Measurements from ENCODE around the gene DAAM2. TPM values are rescaled to one million over a fixed set of nuclear protein-coding genes. Genes with fewer than 3 reads are reported as not detected.

DAAM2 gene
- total RNA-seq, 6 donors from 2014 or later: 21.0 to 81.7 (median 31.9) TPM

DNA sequence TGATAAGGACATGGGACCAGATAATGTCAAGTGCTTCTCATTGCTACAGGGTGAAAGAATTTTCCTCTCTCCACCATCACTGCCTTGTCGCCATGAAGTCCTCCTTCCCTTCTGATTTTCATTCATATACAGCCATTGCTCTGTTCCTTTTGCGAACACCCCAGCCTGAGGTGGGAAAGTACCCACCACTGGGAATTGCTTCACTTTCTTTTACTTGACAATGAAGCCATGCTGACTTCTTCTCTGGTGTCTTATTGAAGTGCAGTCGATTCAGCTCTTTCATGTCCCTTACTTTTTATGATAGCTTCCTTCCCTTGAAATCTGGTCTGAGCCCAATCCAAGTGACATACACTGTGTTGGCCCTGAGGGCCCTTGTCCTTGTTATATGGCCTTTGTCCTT lies 16.2 kb downstream of the DAAM2 start:
- 81 to 83% methylated on average over 3 of the region's 3 CpGs for WGBS, 2 donors
- Histone ChIP-seq H3K4me3 (no peak overlapping the region), H3K4me1 (peaks cover 4 to 34% (median 18%) of the 10 kb centered on the region in 4 donors), H3K27ac (no peak overlapping the region), H3K27me3 (no peaks in the 10 kb centered on the region), H3K9me3 (no peaks in the 10 kb centered on the region), H3K36me3 (no peaks in the 10 kb centered on the region)
- TF ChIP-seq, protein P1, sequence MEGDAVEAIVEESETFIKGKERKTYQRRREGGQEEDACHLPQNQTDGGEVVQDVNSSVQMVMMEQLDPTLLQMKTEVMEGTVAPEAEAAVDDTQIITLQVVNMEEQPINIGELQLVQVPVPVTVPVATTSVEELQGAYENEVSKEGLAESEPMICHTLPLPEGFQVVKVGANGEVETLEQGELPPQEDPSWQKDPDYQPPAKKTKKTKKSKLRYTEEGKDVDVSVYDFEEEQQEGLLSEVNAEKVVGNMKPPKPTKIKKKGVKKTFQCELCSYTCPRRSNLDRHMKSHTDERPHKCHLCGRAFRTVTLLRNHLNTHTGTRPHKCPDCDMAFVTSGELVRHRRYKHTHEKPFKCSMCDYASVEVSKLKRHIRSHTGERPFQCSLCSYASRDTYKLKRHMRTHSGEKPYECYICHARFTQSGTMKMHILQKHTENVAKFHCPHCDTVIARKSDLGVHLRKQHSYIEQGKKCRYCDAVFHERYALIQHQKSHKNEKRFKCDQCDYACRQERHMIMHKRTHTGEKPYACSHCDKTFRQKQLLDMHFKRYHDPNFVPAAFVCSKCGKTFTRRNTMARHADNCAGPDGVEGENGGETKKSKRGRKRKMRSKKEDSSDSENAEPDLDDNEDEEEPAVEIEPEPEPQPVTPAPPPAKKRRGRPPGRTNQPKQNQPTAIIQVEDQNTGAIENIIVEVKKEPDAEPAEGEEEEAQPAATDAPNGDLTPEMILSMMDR (IDR thresholded peaks at IDR 0.05): no peak
- no peak for TF ChIP-seq POLR2AphosphoS5 (IDR thresholded peaks at IDR 0.05)
- no peak for TF ChIP-seq POLR2A (IDR thresholded peaks at IDR 0.05)
- TF ChIP-seq EP300 (IDR thresholded peaks at IDR 0.05): no peak
- DNase-seq (no peak), ATAC-seq (ENCODE audit: low FRiP score in 2 of 2) (no peak)

DNA sequence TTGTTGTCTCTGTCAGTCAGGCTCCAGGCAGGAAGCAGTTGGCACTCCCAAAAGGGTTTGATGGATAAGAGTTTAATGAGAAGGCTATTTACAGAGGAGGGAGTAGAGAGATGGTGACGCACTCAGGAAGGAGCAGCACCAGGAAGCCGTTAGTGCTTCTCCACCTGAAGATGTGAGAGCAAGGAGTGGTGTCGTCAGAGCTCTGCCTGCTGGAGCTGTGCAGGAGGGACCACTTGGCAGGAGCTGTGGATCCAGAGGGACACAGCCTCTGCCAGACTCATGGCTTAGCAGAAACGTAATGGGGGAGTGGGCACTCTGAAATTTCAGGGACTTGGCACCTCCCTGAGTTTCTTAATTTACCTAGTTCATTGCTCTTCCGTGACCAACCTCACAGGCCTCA lies 16.8 kb downstream of the DAAM2 start:
- no peaks in the 10 kb centered on the region for H3K36me3 ChIP-seq
- ATAC-seq (ENCODE audit: low FRiP score in 2 of 2) (peak in 1 of 2 donors; percentile 73), DNase-seq (peak in 1 of 2 donors; percentile 70)
- H3K27ac ChIP-seq: no peak overlapping the region
- H3K4me1 ChIP-seq: peaks cover 9 to 36% (median 24%) of the 10 kb centered on the region in 4 donors
- no peak for TF ChIP-seq POLR2AphosphoS5 (IDR thresholded peaks at IDR 0.05)
- TF ChIP-seq POLR2A (IDR thresholded peaks at IDR 0.05): no peak
- TF ChIP-seq EP300 (IDR thresholded peaks at IDR 0.05): no peak
- TF ChIP-seq, protein P1 (IDR thresholded peaks at IDR 0.05): no peak
- H3K4me3 ChIP-seq: no peak overlapping the region
- WGBS, 2 donors: 27 to 49% methylated on average over 5 of the region's 5 CpGs
- H3K27me3 ChIP-seq: no peaks in the 10 kb centered on the region
- no peaks in the 10 kb centered on the region for H3K9me3 ChIP-seq

DNA sequence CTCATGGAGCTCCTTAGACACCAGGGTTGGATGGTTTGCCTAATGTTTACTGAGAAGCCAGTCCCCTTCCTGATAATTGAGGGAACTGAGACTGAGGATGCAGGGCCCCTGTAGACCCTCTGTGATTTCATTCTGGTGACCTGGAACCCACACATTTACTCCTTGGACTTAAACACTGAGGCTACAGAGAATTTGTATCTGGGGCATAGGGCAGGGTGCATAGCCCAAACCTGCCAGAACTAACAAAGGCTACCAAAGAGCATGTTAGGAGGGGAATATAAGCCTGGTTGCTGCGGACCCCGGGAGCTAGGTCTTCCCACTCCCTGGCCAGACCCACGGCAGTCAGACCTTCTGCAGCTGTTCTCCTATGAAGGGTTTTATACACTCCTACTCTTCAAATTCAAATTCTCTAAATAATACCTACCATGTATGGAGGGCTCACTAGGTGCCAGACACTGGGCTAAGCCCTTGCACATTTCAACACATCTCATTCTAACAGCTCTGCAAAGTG lies 19.7 kb downstream of the DAAM2 start:
- no peaks in the 10 kb centered on the region for H3K9me3 ChIP-seq
- ATAC-seq (ENCODE audit: low FRiP score in 2 of 2) (no peak), DNase-seq (no peak)
- H3K27ac ChIP-seq: peak overlapping the region in 2 of 4 donors; percentile 43 to 69
- H3K36me3 ChIP-seq: no peaks in the 10 kb centered on the region
- 80 to 81% methylated on average over 1 to 3 of the region's 3 CpGs for WGBS, 2 donors
- H3K27me3 ChIP-seq: no peaks in the 10 kb centered on the region
- peaks cover 9 to 29% (median 21%) of the 10 kb centered on the region in 4 donors for H3K4me1 ChIP-seq
- no peak overlapping the region for H3K4me3 ChIP-seq
- TF ChIP-seq POLR2AphosphoS5 (IDR thresholded peaks at IDR 0.05) (no peak), EP300 (IDR thresholded peaks at IDR 0.05) (no peak), POLR2A (IDR thresholded peaks at IDR 0.05) (no peak)
- TF ChIP-seq, protein P1 (IDR thresholded peaks at IDR 0.05): no peak

DNA sequence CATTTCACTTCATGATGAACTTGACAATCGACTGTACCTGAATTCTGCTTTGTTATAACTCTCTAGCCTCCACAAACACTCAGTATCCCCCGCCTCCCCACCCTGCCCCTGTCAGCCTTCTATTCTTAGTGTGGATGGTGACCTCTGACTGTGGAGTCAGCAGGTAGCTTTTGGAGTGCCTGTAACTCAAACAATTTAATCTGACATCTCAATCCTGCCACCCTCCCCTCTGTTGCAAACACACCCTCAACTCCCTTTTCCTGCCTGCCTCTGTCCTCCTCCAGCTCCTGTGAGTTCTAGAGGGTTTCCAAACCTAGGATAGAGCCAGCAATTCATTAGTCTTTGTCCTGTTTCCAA lies 20.3 kb downstream of the DAAM2 start:
- Histone ChIP-seq H3K36me3 (no peaks in the 10 kb centered on the region), H3K4me1 (peaks cover 9 to 29% (median 21%) of the 10 kb centered on the region in 4 donors), H3K27ac (peak overlapping the region; percentile 37 to 69 (median 44)), H3K27me3 (no peaks in the 10 kb centered on the region), H3K4me3 (no peak overlapping the region), H3K9me3 (no peaks in the 10 kb centered on the region)
- peak; percentile 40 to 44 for ATAC-seq (ENCODE audit: low FRiP score in 2 of 2)
- DNase-seq: no peak
- TF ChIP-seq, protein P1 (IDR thresholded peaks at IDR 0.05): no peak
- no peak for TF ChIP-seq POLR2AphosphoS5 (IDR thresholded peaks at IDR 0.05)
- TF ChIP-seq POLR2A (IDR thresholded peaks at IDR 0.05): no peak
- TF ChIP-seq EP300 (IDR thresholded peaks at IDR 0.05): no peak
- 67 to 70% methylated on average over 2 of the region's 2 CpGs for WGBS, 2 donors
